ENCODE results near the gene ING5. TPM values are rescaled to one million over a fixed set of nuclear protein-coding genes. Genes with fewer than 3 reads are reported as not detected.

Gene ING5
- total RNA-seq, 2 experiments from 2014 or later: 41.0 to 43.8 TPM

DNA sequence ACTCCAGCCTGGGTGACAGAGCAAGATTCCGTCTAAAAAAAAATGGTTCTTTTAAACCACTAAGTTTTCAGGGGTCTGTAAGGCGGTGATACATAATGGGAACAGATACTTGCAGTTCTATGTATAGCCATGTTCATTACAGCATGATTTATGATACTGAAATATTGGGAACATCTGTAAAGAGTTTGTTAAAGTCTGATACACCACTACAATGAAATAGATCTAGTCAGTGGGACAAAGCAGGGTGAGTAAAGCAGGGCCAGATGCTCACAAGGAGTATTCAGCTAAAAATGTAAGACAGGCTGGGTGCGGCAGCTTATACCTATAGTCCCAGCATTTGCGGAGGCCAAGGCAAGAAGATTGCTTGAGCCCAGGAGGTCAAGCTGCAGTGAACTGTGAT is 6.2 kb upstream of the ING5 start:
- no peaks in the 10 kb centered on the region for H3K9me3 Mint-ChIP-seq
- DNase-seq: no peak
- peaks cover 14% of the 10 kb centered on the region for H3K4me1 Mint-ChIP-seq (ENCODE audit: low read depth)
- H3K27me3 Mint-ChIP-seq (ENCODE audit: low read depth): no peaks in the 10 kb centered on the region
- intact Hi-C loops (cut with micrococcal nuclease): no loop called here
- H3K4me3 Mint-ChIP-seq: no peak overlapping the region
- CTCF ChIA-PET: no interaction called here
- H3K36me3 Mint-ChIP-seq (ENCODE audit: low read depth): peaks cover 28% of the 10 kb centered on the region
- H3K27ac Mint-ChIP-seq: no peak overlapping the region

- H3K27me3 Mint-ChIP-seq (ENCODE audit: low read depth): no peaks in the 10 kb centered on the region
- H3K9me3 Mint-ChIP-seq: peaks cover 2% of the 10 kb centered on the region
- DNase-seq: no peak
- H3K4me3 Mint-ChIP-seq: peak overlapping the region; percentile 79
- CTCF ChIA-PET: interaction anchor here (0.6 to 3.2 kb wide), 6 partner anchors 14 to 177 kb away, joined by 3 to 13 read pairs (median 4); no protein-coding TSS in a partner anchor
- H3K4me1 Mint-ChIP-seq (ENCODE audit: low read depth): peaks cover 24% of the 10 kb centered on the region
- H3K27ac Mint-ChIP-seq: peak overlapping the region; percentile 78
- peaks cover 17% of the 10 kb centered on the region for H3K36me3 Mint-ChIP-seq (ENCODE audit: low read depth)
- intact Hi-C loops (cut with micrococcal nuclease): loop anchor here (1.0 to 5.0 kb wide), 7 partner anchors 15 to 1134 kb away; partner anchors contain the start of genes ATG4B, DTYMK, HDLBP and MTERF4
Measured at GRCh38 chr2:241701149-241701398, 765 bp upstream of the ING5 start.

- Mint-ChIP-seq H3K36me3 (ENCODE audit: low read depth) (peaks cover 30% of the 10 kb centered on the region), H3K4me1 (ENCODE audit: low read depth) (peaks cover 24% of the 10 kb centered on the region), H3K27ac (peak overlapping the region; percentile 61), H3K9me3 (peaks cover 6% of the 10 kb centered on the region), H3K27me3 (ENCODE audit: low read depth) (no peaks in the 10 kb centered on the region), H3K4me3 (peak overlapping the region; percentile 82)
- CTCF ChIA-PET: interaction anchor here (0.6 to 3.2 kb wide), 7 partner anchors 14 to 344 kb away, joined by 3 to 17 read pairs (median 8); partner anchors contain the start of genes D2HGDH and DTYMK
- DNase-seq: peak; percentile 82
- intact Hi-C loops (cut with micrococcal nuclease): loop anchor here (1.0 to 5.0 kb wide), 6 partner anchors 32 to 1135 kb away; partner anchors contain the start of genes D2HGDH, FARP2, MTERF4 and RNPEPL1
Measured at GRCh38 chr2:241702155-241703031, 554 bp downstream of the ING5 start.

- DNase-seq: no peak
- Mint-ChIP-seq H3K9me3 (peaks cover 6% of the 10 kb centered on the region), H3K27ac (peak overlapping the region; percentile 61), H3K4me1 (ENCODE audit: low read depth) (peaks cover 24% of the 10 kb centered on the region), H3K36me3 (ENCODE audit: low read depth) (peaks cover 32% of the 10 kb centered on the region), H3K27me3 (ENCODE audit: low read depth) (no peaks in the 10 kb centered on the region), H3K4me3 (peak overlapping the region; percentile 82)
- CTCF ChIA-PET: interaction anchor here (1.0 to 3.2 kb wide), 4 partner anchors 15 to 175 kb away, joined by 3 to 17 read pairs (median 12); partner anchors contain the start of gene D2HGDH
- intact Hi-C loops (cut with micrococcal nuclease): loop anchor here (5.0 kb wide), 2 partner anchors 601 to 1136 kb away; partner anchors contain the start of genes MTERF4 and RNPEPL1
Measured at GRCh38 chr2:241703032-241703604, 1.3 kb downstream of the ING5 start.

DNA sequence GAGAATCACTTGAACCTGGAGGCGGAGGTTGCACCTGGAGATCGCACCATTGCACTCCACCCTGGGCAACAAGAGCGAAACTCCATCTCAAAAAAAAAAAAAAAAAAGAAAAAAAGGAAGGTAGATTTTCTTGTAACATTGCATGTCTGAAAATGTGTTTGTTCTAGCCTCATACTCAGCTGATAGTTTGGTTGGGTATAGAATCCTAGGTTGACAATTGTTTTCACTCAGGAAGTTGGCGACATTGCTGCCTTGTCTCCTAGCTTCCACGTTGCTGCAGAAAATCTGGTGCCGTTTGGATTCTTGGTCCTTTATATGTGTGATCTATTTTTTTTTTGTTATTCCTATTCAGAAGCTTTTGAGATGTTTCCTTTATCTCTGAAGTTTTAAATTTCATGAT is 4.7 kb downstream of the ING5 start:
- Mint-ChIP-seq H3K9me3 (peaks cover 6% of the 10 kb centered on the region), H3K4me1 (ENCODE audit: low read depth) (peaks cover 12% of the 10 kb centered on the region), H3K27ac (no peak overlapping the region), H3K27me3 (ENCODE audit: low read depth) (no peaks in the 10 kb centered on the region), H3K4me3 (no peak overlapping the region), H3K36me3 (ENCODE audit: low read depth) (peaks cover 41% of the 10 kb centered on the region)
- CTCF ChIA-PET: no interaction called here
- intact Hi-C loops (cut with micrococcal nuclease): no loop called here
- no peak for DNase-seq

DNA sequence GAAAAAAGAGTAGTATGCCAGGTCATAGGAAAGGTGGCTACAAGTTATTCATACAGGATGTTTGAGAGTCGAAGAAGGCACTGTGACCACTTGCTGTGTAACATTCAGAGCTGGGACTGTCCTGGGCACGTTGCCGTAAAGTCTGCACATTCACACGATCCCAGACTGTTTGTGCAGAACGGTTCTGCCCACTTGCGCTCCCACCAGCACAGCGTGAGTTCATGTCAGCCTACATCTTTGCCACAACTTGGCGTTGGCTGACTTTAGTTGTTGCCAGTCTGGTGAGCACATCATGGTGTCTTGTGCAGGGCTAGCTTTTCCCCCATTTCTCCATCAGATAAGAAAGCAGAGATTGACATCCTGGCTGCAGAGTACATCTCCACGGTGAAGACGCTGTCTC is 7.0 kb downstream of the ING5 start:
- H3K27me3 Mint-ChIP-seq (ENCODE audit: low read depth): no peaks in the 10 kb centered on the region
- H3K4me1 Mint-ChIP-seq (ENCODE audit: low read depth): peaks cover 3% of the 10 kb centered on the region
- peaks cover 6% of the 10 kb centered on the region for H3K9me3 Mint-ChIP-seq
- H3K4me3 Mint-ChIP-seq: no peak overlapping the region
- no peak overlapping the region for H3K27ac Mint-ChIP-seq
- no peak for DNase-seq
- H3K36me3 Mint-ChIP-seq (ENCODE audit: low read depth): peaks cover 51% of the 10 kb centered on the region
- CTCF ChIA-PET: interaction anchor here (0.6 kb wide), 1 partner anchor 78 kb away, joined by 4 read pairs; no protein-coding TSS in a partner anchor
- intact Hi-C loops (cut with micrococcal nuclease): no loop called here

DNA sequence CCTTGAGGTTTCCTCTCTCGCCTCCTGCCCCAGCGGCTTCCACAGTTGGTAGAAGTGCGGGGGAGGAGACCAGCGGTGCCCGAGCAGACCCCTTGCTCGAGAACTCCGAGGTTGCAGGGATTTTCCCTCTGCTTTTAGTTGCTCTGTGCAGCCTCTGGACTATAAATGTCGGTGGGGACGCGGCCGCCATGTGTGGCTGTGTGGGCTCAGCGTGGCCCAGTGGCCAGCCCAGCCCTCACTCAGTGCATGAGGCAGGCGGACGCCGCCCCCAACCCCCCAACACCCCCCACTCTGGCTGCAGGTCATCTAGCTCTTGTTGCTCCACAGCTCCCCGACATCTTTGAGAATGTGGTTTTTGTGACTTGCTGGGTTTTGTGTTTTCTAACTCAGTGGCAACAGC is 17.3 kb downstream of the ING5 start:
- Mint-ChIP-seq H3K27ac (no peak overlapping the region), H3K4me3 (no peak overlapping the region), H3K4me1 (ENCODE audit: low read depth) (no peaks in the 10 kb centered on the region), H3K36me3 (ENCODE audit: low read depth) (peaks cover 47% of the 10 kb centered on the region), H3K9me3 (peaks cover 6% of the 10 kb centered on the region), H3K27me3 (ENCODE audit: low read depth) (no peaks in the 10 kb centered on the region)
- CTCF ChIA-PET: interaction anchor here (1.3 kb wide), 1 partner anchor 141 kb away, joined by 5 read pairs; no protein-coding TSS in a partner anchor
- no peak for DNase-seq
- intact Hi-C loops (cut with micrococcal nuclease): no loop called here

DNA sequence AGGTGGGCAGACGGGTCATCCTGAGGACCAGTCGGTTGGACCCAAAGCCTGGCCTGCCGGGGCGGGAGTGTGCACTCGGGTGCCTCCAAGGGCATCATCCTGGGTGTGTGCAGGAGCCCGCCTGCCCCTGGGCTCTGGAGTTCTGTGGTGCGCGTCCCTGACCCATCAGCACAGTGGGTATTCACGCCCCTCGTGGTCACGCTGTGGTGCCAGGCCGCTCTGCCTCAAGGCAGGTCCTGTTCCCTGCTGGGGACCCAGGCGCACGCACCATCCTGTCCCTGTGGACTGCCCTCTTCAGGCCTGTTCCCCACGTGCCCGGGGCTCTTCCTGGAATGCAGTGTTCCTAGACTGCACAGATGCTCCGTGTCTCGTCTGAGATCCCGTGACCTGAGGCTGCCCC is 18.3 kb downstream of the ING5 start:
- Mint-ChIP-seq H3K4me1 (ENCODE audit: low read depth) (no peaks in the 10 kb centered on the region), H3K36me3 (ENCODE audit: low read depth) (peaks cover 47% of the 10 kb centered on the region), H3K27ac (no peak overlapping the region), H3K27me3 (ENCODE audit: low read depth) (no peaks in the 10 kb centered on the region), H3K4me3 (no peak overlapping the region), H3K9me3 (peaks cover 6% of the 10 kb centered on the region)
- intact Hi-C loops (cut with micrococcal nuclease): no loop called here
- CTCF ChIA-PET: no interaction called here
- no peak for DNase-seq

DNA sequence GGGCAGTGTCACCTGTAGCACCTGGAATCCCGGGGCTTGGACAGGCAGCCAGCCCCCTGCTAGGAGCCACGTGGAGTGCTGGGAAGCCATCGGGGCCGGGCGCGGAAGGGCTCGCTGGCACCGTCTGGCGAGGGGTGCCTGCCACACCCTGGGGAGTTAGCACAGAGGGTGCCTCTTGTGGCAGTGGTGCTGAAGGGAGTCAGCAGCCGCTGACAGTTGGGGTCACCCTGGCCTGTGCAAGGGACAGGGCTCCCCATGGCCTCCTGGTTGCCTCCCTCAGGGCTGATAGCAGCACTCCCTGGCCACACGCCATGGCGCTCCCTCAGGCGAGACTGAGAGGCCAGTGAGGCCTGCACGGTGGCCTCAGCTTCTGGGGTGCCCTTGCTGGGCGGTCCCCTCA is 18.7 kb downstream of the ING5 start:
- DNase-seq: no peak
- CTCF ChIA-PET: no interaction called here
- Mint-ChIP-seq H3K9me3 (peaks cover 6% of the 10 kb centered on the region), H3K4me3 (no peak overlapping the region), H3K27me3 (ENCODE audit: low read depth) (no peaks in the 10 kb centered on the region), H3K36me3 (ENCODE audit: low read depth) (peaks cover 47% of the 10 kb centered on the region), H3K4me1 (ENCODE audit: low read depth) (no peaks in the 10 kb centered on the region), H3K27ac (no peak overlapping the region)
- intact Hi-C loops (cut with micrococcal nuclease): no loop called here

DNA sequence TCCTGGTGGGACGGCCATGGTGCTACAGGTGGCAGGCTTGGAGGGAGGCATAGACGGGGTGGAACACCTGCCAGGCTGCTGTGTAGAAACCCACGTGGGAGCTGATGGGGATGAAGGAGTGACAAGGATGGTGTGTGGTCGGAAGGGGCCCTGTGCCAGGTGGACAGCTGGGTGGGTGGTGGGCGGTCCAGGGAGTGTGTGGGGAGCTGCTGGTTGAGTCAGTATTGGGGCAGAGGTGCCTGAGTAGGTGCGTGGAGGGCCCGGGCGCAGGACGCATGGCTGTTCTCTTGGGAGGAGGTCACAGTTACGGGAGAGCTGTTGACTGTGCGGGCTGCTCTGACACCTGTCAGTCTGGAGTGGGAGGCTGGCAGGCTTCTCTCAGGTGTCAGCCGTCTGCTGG is 20.0 kb downstream of the ING5 start:
- H3K9me3 Mint-ChIP-seq: peaks cover 6% of the 10 kb centered on the region
- no peak overlapping the region for H3K4me3 Mint-ChIP-seq
- no peaks in the 10 kb centered on the region for H3K4me1 Mint-ChIP-seq (ENCODE audit: low read depth)
- no peaks in the 10 kb centered on the region for H3K27me3 Mint-ChIP-seq (ENCODE audit: low read depth)
- CTCF ChIA-PET: no interaction called here
- H3K27ac Mint-ChIP-seq: no peak overlapping the region
- intact Hi-C loops (cut with micrococcal nuclease): no loop called here
- H3K36me3 Mint-ChIP-seq (ENCODE audit: low read depth): peaks cover 45% of the 10 kb centered on the region
- no peak for DNase-seq

GRCh38 chr2:241722896-241723454 is 21.1 kb downstream of the ING5 start:
- Mint-ChIP-seq H3K36me3 (ENCODE audit: low read depth) (peaks cover 44% of the 10 kb centered on the region), H3K9me3 (peaks cover 6% of the 10 kb centered on the region), H3K27me3 (ENCODE audit: low read depth) (no peaks in the 10 kb centered on the region), H3K27ac (no peak overlapping the region), H3K4me3 (no peak overlapping the region), H3K4me1 (ENCODE audit: low read depth) (no peaks in the 10 kb centered on the region)
- intact Hi-C loops (cut with micrococcal nuclease): no loop called here
- CTCF ChIA-PET: no interaction called here
- no peak for DNase-seq

DNA sequence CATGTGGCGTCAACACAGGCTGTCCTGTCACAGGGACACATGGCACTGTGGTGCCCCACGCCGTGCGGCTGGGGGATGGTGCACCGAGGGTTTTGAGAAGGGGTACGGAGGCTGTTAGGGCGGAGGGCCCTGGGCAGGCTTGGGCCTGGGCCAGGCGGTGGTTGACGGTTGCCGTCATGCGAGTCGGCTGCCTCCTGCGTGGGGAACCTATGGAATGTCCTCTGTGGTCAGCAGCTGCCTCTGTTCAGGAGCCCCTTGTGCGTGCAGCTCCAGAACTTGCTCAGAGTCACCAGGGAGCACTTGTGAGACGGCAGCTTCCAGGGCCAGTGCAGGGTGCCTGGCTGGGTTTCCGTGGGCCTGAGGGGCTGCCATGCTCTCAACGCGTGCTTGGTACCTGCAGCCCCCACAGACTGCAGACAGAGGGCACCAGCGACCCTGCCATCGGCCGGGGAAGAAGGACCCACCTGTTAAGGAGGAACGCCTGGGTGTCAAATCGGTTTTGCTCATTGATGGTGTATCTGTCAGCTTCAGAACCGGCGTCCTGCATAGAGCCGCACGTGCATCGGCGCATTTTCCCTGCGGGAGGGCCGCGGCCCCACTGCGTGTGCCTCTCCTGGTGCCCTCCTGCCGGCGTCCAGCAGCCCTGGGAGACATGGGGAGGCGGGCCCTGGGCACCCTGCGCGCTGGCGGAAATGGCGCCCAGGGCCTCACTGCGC is 22.6 kb downstream of the ING5 start:
- Mint-ChIP-seq H3K4me1 (ENCODE audit: low read depth) (peaks cover 2% of the 10 kb centered on the region), H3K9me3 (peaks cover 6% of the 10 kb centered on the region), H3K4me3 (no peak overlapping the region), H3K27ac (no peak overlapping the region), H3K36me3 (ENCODE audit: low read depth) (peaks cover 43% of the 10 kb centered on the region), H3K27me3 (ENCODE audit: low read depth) (no peaks in the 10 kb centered on the region)
- CTCF ChIA-PET: interaction anchor here (0.8 to 2.6 kb wide), 2 partner anchors 13 to 154 kb away, joined by 3 to 13 read pairs; no protein-coding TSS in a partner anchor
- intact Hi-C loops (cut with micrococcal nuclease): loop anchor here (1.0 kb wide), 1 partner anchor 154 kb away; no protein-coding TSS in a partner anchor
- DNase-seq: peak; percentile 47

All from activated naive CD4-positive, alpha-beta T cell treated with anti-CD3 and anti-CD28 coated beads for 36 hours (primary cell).